ENCODE data around the gene CRYGB.
"Not testable (repeated sequence)": the region's sequence is repeated elsewhere in the genome, so short reads cannot be mapped to it uniquely, and the experiment has no call there.

CRYGB gene

GRCh38 chr2:208112969-208113368, 33.0 kb downstream of the CRYGB start:
- no peak for DNase-seq
- Histone ChIP-seq H2AK5ac (ENCODE audit: low read length, severe bottlenecking) (no peak overlapping the region), H3K4me3 (ENCODE audit: insufficient read depth in 1 of 2, low read depth in 1 of 2, low read length in 2 of 2) (no peak overlapping the region), H2BK12ac (ENCODE audit: low read length in 2 of 2) (no peak overlapping the region), H3K9me3 (ENCODE audit: control insufficient read depth, low read length) (no peaks in the 10 kb centered on the region), H3K23ac (ENCODE audit: low read length in 2 of 2) (no peak overlapping the region), H2BK120ac (ENCODE audit: low read depth, low read length) (no peak overlapping the region), H3K9ac (ENCODE audit: low read length) (no peak overlapping the region), H3K14ac (ENCODE audit: low read length in 2 of 2) (no peak overlapping the region), H2BK5ac (ENCODE audit: low read depth, low read length, poor library complexity, severe bottlenecking) (no peak overlapping the region), H3K4me1 (ENCODE audit: control insufficient read depth, insufficient read depth, low read depth, low read length) (peaks cover 3% of the 10 kb centered on the region), H2BK15ac (ENCODE audit: low read depth, poor library complexity, severe bottlenecking) (no peak overlapping the region), H3K27ac (ENCODE audit: low read length, poor library complexity, severe bottlenecking) (no peak overlapping the region), H3K18ac (ENCODE audit: low read depth in 1 of 2, low read length in 2 of 2) (no peak overlapping the region), H3K27me3 (ENCODE audit: control insufficient read depth in 1 of 2, insufficient read depth in 1 of 2, low read length in 2 of 2) (peaks cover 9 to 42% of the 10 kb centered on the region in 2 experiments), H3K79me1 (replicated peaks; ENCODE audit: low read length, poor library complexity, severe bottlenecking) (no peaks in the 10 kb centered on the region), H4K8ac (ENCODE audit: low read length) (no peak overlapping the region), H3K4ac (ENCODE audit: low read depth in 1 of 2, low read length in 2 of 2) (no peak overlapping the region), H4K91ac (ENCODE audit: low read length) (no peak overlapping the region), H3K36me3 (ENCODE audit: control insufficient read depth in 1 of 2, insufficient read depth in 2 of 2, low read depth in 1 of 2, low read length in 2 of 2) (no peaks in the 10 kb centered on the region), H3K4me2 (ENCODE audit: low read length, poor library complexity, severe bottlenecking) (no peak overlapping the region), H2AFZ (ENCODE audit: low read depth, low read length) (no peak overlapping the region)
- 29% methylated on average over 6 of the region's 7 CpGs for WGBS

DNA sequence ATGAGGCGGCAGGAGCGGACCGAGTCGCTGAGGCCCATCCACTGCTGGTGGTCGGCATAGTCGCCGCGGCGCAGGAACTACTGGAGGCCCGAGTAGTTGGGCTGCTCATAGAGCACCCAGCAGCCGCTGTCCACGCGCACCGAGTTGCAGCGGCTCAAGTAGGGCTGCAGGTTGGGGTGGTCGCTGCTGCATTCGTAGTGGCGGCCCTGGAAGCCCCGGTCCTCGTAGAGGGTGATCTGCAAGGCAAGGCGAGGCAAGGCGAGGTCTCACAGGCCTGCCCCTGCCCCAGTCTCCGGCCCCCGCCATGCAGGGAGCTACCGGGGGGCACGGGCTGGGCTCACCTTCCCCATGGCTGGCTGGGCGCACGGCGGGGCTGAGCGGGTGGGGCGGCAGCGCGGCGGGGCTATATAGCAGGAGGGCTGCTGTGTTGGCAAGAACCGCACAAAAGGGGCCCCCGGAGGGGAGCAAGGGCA, 33.6 kb downstream of the CRYGB start:
- not testable (repeated sequence) for H2BK15ac ChIP-seq (ENCODE audit: low read depth, poor library complexity, severe bottlenecking); H3K23ac ChIP-seq (ENCODE audit: low read length in 2 of 2); H2BK5ac ChIP-seq (ENCODE audit: low read depth, low read length, poor library complexity, severe bottlenecking); H3K4me2 ChIP-seq (ENCODE audit: low read length, poor library complexity, severe bottlenecking); H3K14ac ChIP-seq (ENCODE audit: low read length in 2 of 2); DNase-seq; H2AFZ ChIP-seq (ENCODE audit: low read depth, low read length); H3K36me3 ChIP-seq (ENCODE audit: control insufficient read depth in 1 of 2, insufficient read depth in 2 of 2, low read depth in 1 of 2, low read length in 2 of 2); H3K4ac ChIP-seq (ENCODE audit: low read depth in 1 of 2, low read length in 2 of 2); H2BK120ac ChIP-seq (ENCODE audit: low read depth, low read length); H3K27ac ChIP-seq (ENCODE audit: low read length, poor library complexity, severe bottlenecking); H2BK12ac ChIP-seq (ENCODE audit: low read length in 2 of 2); H4K91ac ChIP-seq (ENCODE audit: low read length); H3K9ac ChIP-seq (ENCODE audit: low read length); H2AK5ac ChIP-seq (ENCODE audit: low read length, severe bottlenecking); H3K9me3 ChIP-seq (ENCODE audit: control insufficient read depth, low read length); H3K4me1 ChIP-seq (ENCODE audit: control insufficient read depth, insufficient read depth, low read depth, low read length); H4K8ac ChIP-seq (ENCODE audit: low read length); H3K79me1 ChIP-seq (replicated peaks; ENCODE audit: low read length, poor library complexity, severe bottlenecking); H3K4me3 ChIP-seq (ENCODE audit: insufficient read depth in 1 of 2, low read depth in 1 of 2, low read length in 2 of 2); H3K18ac ChIP-seq (ENCODE audit: low read depth in 1 of 2, low read length in 2 of 2)
- 58% methylated on average over 34 of the region's 36 CpGs for WGBS
- peaks cover 9 to 42% of the 10 kb centered on the region in 2 experiments for H3K27me3 ChIP-seq (ENCODE audit: control insufficient read depth in 1 of 2, insufficient read depth in 1 of 2, low read length in 2 of 2)

GRCh38 chr2:208103616-208104015, 42.3 kb downstream of the CRYGB start:
- Histone ChIP-seq H3K79me1 (replicated peaks; ENCODE audit: low read length, poor library complexity, severe bottlenecking) (no peaks in the 10 kb centered on the region), H2AFZ (ENCODE audit: low read depth, low read length) (no peak overlapping the region), H3K36me3 (ENCODE audit: control insufficient read depth in 1 of 2, insufficient read depth in 2 of 2, low read depth in 1 of 2, low read length in 2 of 2) (no peaks in the 10 kb centered on the region), H3K27ac (ENCODE audit: low read length, poor library complexity, severe bottlenecking) (no peak overlapping the region), H2AK5ac (ENCODE audit: low read length, severe bottlenecking) (no peak overlapping the region), H3K27me3 (ENCODE audit: control insufficient read depth in 1 of 2, insufficient read depth in 1 of 2, low read length in 2 of 2) (peaks cover 6 to 15% of the 10 kb centered on the region in 2 experiments), H4K8ac (ENCODE audit: low read length) (no peak overlapping the region), H2BK120ac (ENCODE audit: low read depth, low read length) (no peak overlapping the region), H3K18ac (ENCODE audit: low read depth in 1 of 2, low read length in 2 of 2) (no peak overlapping the region), H4K91ac (ENCODE audit: low read length) (no peak overlapping the region), H2BK12ac (ENCODE audit: low read length in 2 of 2) (no peak overlapping the region), H3K4ac (ENCODE audit: low read depth in 1 of 2, low read length in 2 of 2) (no peak overlapping the region), H3K4me3 (ENCODE audit: insufficient read depth in 1 of 2, low read depth in 1 of 2, low read length in 2 of 2) (no peak overlapping the region), H3K9ac (ENCODE audit: low read length) (no peak overlapping the region), H3K14ac (ENCODE audit: low read length in 2 of 2) (no peak overlapping the region), H3K23ac (ENCODE audit: low read length in 2 of 2) (no peak overlapping the region), H3K9me3 (ENCODE audit: control insufficient read depth, low read length) (no peaks in the 10 kb centered on the region), H2BK5ac (ENCODE audit: low read depth, low read length, poor library complexity, severe bottlenecking) (no peak overlapping the region), H3K4me1 (ENCODE audit: control insufficient read depth, insufficient read depth, low read depth, low read length) (no peaks in the 10 kb centered on the region), H3K4me2 (ENCODE audit: low read length, poor library complexity, severe bottlenecking) (no peak overlapping the region), H2BK15ac (ENCODE audit: low read depth, poor library complexity, severe bottlenecking) (no peak overlapping the region)
- DNase-seq = no peak
- WGBS = 75% methylated on average over 3 of the region's 3 CpGs

- DNase-seq = no peak
- H3K9me3 ChIP-seq (ENCODE audit: control insufficient read depth, low read length) = no peaks in the 10 kb centered on the region
- no peak overlapping the region for H2BK5ac ChIP-seq (ENCODE audit: low read depth, low read length, poor library complexity, severe bottlenecking)
- no peak overlapping the region for H2AFZ ChIP-seq (ENCODE audit: low read depth, low read length)
- H3K4me3 ChIP-seq (ENCODE audit: insufficient read depth in 1 of 2, low read depth in 1 of 2, low read length in 2 of 2) = no peak overlapping the region
- no peaks in the 10 kb centered on the region for H3K36me3 ChIP-seq (ENCODE audit: control insufficient read depth in 1 of 2, insufficient read depth in 2 of 2, low read depth in 1 of 2, low read length in 2 of 2)
- H2BK120ac ChIP-seq (ENCODE audit: low read depth, low read length) = no peak overlapping the region
- H3K18ac ChIP-seq (ENCODE audit: low read depth in 1 of 2, low read length in 2 of 2) = no peak overlapping the region
- no peak overlapping the region for H3K14ac ChIP-seq (ENCODE audit: low read length in 2 of 2)
- H3K27me3 ChIP-seq (ENCODE audit: control insufficient read depth in 1 of 2, insufficient read depth in 1 of 2, low read length in 2 of 2) = peaks cover 6 to 23% of the 10 kb centered on the region in 2 experiments
- no peak overlapping the region for H3K9ac ChIP-seq (ENCODE audit: low read length)
- H3K79me1 ChIP-seq (replicated peaks; ENCODE audit: low read length, poor library complexity, severe bottlenecking) = no peaks in the 10 kb centered on the region
- H3K23ac ChIP-seq (ENCODE audit: low read length in 2 of 2) = no peak overlapping the region
- no peak overlapping the region for H4K8ac ChIP-seq (ENCODE audit: low read length)
- H2AK5ac ChIP-seq (ENCODE audit: low read length, severe bottlenecking) = no peak overlapping the region
- no peak overlapping the region for H3K27ac ChIP-seq (ENCODE audit: low read length, poor library complexity, severe bottlenecking)
- H4K91ac ChIP-seq (ENCODE audit: low read length) = no peak overlapping the region
- H3K4ac ChIP-seq (ENCODE audit: low read depth in 1 of 2, low read length in 2 of 2) = no peak overlapping the region
- no peak overlapping the region for H2BK15ac ChIP-seq (ENCODE audit: low read depth, poor library complexity, severe bottlenecking)
- no peaks in the 10 kb centered on the region for H3K4me1 ChIP-seq (ENCODE audit: control insufficient read depth, insufficient read depth, low read depth, low read length)
- 68% methylated on average over 10 of the region's 10 CpGs for WGBS
- H2BK12ac ChIP-seq (ENCODE audit: low read length in 2 of 2) = no peak overlapping the region
- no peak overlapping the region for H3K4me2 ChIP-seq (ENCODE audit: low read length, poor library complexity, severe bottlenecking)
Observed at GRCh38 chr2:208101716-208102631, 44.0 kb downstream of the CRYGB start.

All from mesenchymal stem cell (in vitro differentiated cells and primary cell).